Skeletal muscle satellite cell (primary cell): Measurements from ENCODE around the gene ZNF764.

Source experiments
- H3K27me3 ChIP-seq: 2 replicates; pipeline ENCODE4 v1.7.0; 2013; ENCODE audit warnings: low read length; ENCODE audit not compliant: control insufficient read depth, insufficient read depth
- H3K36me3 ChIP-seq: 2 replicates; pipeline ENCODE4 v1.7.0; 2013; ENCODE audit warnings: mild to moderate bottlenecking, control low read depth, low read length; ENCODE audit not compliant: insufficient read depth
- H3K4me1 ChIP-seq: 2 replicates; pipeline ENCODE4 v1.7.0; 2013; ENCODE audit warnings: low read length; ENCODE audit not compliant: control insufficient read depth, insufficient read depth
- H3K4me2 ChIP-seq: 2 replicates; pipeline ENCODE4 v1.7.0; 2013; ENCODE audit warnings: mild to moderate bottlenecking, low read length
- H3K4me3 ChIP-seq: 2 replicates; pipeline ENCODE4 v1.7.0; 2013; ENCODE audit warnings: low read length
- H3K9ac ChIP-seq: 2 replicates; pipeline ENCODE4 v1.7.0; 2013; ENCODE audit warnings: mild to moderate bottlenecking, low read depth, low read length, moderate library complexity
- H3K9me3 ChIP-seq: replicated peaks from 2 replicates; pipeline ENCODE4 v1.7.0; 2013; ENCODE audit warnings: mild to moderate bottlenecking, control low read depth, low read length

The ZNF764 gene

DNA sequence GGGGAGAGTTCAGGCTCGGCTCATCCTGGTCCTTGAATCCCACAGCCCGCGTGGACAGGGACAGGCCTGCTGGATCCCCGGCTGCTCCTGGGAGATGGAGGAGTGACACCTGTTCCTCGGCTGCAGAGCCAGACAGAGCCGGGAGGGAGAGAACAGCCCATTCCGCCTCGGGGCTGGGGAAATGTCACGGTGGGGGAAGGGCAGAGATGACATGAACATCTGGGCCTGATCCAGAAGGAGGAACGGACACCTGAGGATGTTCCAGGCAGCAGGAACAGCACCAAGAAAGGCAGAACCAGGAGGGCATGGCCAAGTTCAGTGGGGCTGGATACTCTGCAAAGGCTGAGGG is 2.1 kb downstream of the ZNF764 start:
- Histone ChIP-seq H3K4me3 (no peak overlapping the region), H3K9ac (no peak overlapping the region), H3K4me1 (peaks cover 12% of the 10 kb centered on the region)

DNA sequence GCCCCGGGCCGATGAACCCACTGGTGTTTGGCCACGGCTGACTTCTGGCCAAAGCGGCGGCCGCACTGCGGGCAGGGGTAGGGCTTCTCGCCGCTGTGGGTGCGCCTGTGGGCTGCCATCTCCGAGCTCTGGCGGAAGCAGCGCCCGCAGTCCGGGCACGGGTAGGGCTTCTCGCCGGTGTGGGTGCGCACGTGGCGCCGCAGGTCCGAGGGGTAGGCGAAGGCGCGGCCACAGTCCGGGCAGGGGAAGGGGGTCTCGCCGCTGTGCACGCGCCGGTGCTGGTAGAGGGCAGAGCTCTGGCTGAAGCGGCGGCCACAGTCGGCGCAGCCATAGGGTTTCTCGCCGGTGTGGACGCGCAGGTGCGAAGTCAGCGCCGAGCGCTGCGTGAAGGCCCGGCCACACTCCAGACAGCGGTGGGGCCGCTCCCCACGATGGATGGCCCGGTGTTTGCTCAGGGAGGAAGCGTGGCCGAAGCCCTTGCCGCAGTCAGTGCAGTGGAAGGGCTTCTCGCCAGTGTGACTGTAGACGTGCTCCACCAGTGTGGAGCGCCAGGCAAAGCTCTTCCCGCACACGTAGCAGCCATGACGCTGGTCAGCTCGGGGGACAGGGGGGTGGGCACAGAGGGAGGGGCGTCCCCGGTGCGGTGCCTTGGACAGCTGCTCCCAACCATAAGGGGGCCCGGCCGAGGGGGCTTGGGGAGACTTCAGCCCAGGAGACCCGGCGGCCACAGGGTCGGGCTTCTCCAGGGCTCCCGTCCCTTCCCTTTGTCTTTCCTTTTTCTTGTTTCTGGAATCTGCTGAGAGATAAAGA is 2.7 kb downstream of the ZNF764 start:
- Histone ChIP-seq H3K4me1 (peaks cover 12% of the 10 kb centered on the region), H3K4me3 (no peak overlapping the region)

More for the DNA sequence above, 2.1 kb downstream of the ZNF764 start:
- Histone ChIP-seq H3K4me2 (peak overlapping the region; percentile 20), H3K27me3 (no peaks in the 10 kb centered on the region), H3K9me3 (no peaks in the 10 kb centered on the region), H3K36me3 (peaks cover 30% of the 10 kb centered on the region)

DNA sequence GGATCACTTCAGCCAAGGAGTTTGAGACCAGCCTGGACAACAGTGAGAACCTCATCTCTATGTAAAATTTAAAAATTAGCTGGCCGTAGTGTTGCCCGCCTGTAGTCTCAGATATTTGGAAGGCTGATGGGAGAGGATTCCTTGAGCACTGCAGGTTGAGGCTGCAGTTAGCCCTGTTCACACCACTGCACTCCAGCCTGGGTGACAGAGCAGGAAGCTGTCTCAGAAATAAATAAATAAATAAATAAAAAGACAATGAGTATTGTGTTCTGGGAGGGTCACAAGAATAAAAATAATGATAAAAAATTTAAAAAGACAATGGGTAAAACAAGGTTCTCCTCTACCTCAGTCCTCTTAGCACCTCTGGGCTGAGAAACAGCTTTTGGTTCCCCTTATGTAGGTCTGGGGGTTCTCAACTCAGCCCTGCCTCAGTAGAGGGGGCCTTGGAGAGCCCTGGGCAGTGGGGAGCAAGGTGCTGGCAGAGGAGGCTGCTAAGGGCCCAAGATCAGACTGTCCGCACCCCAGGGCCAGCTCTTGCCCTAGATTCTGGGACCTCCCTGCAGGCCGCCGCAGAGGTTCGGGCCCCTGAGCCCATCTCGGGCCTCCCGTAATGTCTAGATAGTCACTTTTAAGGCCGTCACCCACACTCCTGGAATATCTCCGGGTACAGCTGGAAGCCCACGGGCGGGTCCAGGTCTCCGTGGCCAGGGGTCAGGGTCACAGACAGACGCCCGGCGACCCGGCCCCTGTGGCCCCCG is 3.4 kb downstream of the ZNF764 start:
- H3K9me3 ChIP-seq: no peaks in the 10 kb centered on the region
- peaks cover 12% of the 10 kb centered on the region for H3K4me1 ChIP-seq
- H3K36me3 ChIP-seq: peaks cover 30% of the 10 kb centered on the region
- H3K27me3 ChIP-seq: no peaks in the 10 kb centered on the region
- no peak overlapping the region for H3K4me3 ChIP-seq
- no peak overlapping the region for H3K4me2 ChIP-seq
- no peak overlapping the region for H3K9ac ChIP-seq

More for the DNA sequence above, 2.7 kb downstream of the ZNF764 start:
- Histone ChIP-seq H3K4me2 (no peak overlapping the region), H3K9ac (no peak overlapping the region), H3K36me3 (peaks cover 30% of the 10 kb centered on the region), H3K9me3 (no peaks in the 10 kb centered on the region), H3K27me3 (no peaks in the 10 kb centered on the region)

DNA sequence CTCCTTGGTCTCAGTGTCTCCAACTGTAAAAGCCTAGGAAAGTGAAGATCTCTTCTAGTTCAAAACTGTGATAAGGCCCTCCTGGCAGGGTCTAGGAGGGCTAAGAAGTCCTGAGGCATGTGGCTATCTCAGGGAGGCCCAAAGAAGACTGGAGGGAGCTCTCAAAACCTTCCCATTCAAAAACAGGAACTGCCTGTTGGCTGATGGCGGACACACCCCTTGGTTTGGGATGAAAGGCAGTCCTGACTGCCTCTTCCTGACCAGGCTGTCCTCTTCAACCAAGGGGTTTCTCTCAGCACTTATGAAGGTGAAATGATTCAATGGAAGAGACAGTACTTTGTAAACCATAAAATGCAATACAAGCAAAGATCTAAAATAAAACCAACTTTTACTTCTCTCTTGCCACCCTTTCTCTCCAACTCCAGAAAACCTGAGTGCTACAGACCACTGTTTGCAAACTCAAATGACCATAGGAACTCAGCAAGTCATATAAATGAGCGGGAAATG is 4.7 kb downstream of the ZNF764 start:
- peaks cover 30% of the 10 kb centered on the region for H3K36me3 ChIP-seq
- no peak overlapping the region for H3K9ac ChIP-seq
- H3K9me3 ChIP-seq: no peaks in the 10 kb centered on the region
- no peak overlapping the region for H3K4me2 ChIP-seq
- no peaks in the 10 kb centered on the region for H3K27me3 ChIP-seq
- no peak overlapping the region for H3K4me3 ChIP-seq
- H3K4me1 ChIP-seq: peaks cover 13% of the 10 kb centered on the region

DNA sequence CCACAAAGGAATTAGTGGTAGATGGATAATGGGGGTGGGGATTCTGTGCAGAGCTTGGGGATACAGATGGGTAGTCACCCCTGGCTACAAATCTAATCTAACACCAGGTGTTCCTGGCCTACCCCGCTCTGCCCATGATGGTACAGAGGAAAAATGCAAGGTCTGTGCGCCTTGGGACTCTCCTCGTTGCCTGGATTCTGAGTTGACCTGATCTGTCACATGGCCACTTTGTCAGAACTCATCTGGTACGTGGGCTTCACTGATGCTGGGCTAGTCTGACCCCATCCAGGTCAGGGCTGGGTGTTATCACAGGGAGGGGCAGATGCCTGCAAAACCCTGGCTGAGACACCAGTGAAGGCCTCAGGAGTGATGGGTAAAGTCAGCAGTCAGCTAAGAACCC is 5.2 kb downstream of the ZNF764 start:
- Histone ChIP-seq H3K4me1 (peaks cover 13% of the 10 kb centered on the region), H3K36me3 (peaks cover 30% of the 10 kb centered on the region), H3K4me2 (no peak overlapping the region), H3K9ac (no peak overlapping the region), H3K9me3 (no peaks in the 10 kb centered on the region), H3K4me3 (no peak overlapping the region), H3K27me3 (no peaks in the 10 kb centered on the region)

DNA sequence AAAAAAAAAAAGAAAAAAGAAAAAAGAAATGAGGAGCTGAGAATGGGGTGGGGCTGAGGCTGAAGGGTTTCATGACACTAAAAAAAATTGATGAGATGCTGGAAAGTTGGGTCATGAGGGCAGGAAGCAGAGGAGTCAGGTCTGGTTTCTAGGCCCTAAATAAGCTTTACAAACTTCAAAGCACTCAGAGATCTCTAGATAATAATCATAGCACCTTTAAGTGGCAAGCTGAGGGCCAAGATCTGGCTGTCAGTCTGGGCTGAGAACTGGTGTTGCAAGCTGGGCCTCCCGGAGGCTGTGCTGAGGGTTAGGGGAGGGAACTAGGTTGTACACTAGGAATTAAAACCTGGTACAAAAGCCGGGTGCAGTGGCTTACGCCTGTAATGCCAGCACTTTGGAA is 6.4 kb downstream of the ZNF764 start:
- peaks cover 30% of the 10 kb centered on the region for H3K36me3 ChIP-seq
- no peak overlapping the region for H3K4me2 ChIP-seq
- no peak overlapping the region for H3K9ac ChIP-seq
- H3K4me3 ChIP-seq: no peak overlapping the region
- peaks cover 6% of the 10 kb centered on the region for H3K4me1 ChIP-seq
- H3K9me3 ChIP-seq: no peaks in the 10 kb centered on the region
- no peaks in the 10 kb centered on the region for H3K27me3 ChIP-seq

DNA sequence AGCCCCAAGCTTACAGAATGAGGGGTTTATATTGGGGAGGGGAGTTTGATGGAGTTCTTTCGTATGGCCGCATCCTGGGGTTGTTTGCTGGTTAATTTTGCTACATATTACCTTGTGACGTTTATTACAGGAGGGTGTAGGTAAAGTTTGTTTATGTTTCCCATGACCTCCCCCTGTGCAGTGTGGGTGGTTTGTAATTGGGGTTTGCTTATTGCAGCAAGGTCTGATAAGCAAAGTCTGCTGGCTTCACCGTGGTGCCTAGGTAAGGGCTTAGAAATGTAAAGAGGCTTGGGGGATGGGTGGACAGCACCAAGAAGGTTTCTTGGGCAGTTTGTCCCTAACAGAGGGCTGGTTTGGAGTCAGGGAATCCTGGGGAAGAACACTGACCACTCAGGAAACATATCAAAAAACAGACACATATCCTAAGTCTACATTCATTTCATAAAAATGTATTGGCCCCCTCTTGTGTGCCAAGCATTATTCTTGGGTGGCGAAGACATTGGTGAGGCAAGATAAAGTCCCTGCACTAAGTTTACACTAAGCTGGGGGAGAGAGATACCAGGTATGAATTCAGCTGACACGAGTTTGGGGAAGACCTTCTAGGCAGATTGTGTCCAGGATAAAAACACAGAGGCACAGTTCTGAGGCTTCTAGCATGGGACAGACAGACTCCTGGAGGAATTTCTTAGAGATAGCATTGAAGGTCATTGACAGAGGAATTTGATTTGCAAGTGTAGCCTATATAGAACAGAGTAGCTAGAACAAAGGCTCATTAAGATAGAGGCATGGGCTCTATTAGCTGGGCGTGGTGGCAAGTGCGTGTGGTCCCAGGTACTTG is 9.5 kb downstream of the ZNF764 start:
- H3K36me3 ChIP-seq: peaks cover 8% of the 10 kb centered on the region
- peaks cover 3% of the 10 kb centered on the region for H3K4me1 ChIP-seq
- H3K9ac ChIP-seq: no peak overlapping the region
- H3K9me3 ChIP-seq: no peaks in the 10 kb centered on the region
- H3K4me3 ChIP-seq: no peak overlapping the region
- H3K4me2 ChIP-seq: no peak overlapping the region
- H3K27me3 ChIP-seq: peaks cover 9% of the 10 kb centered on the region

DNA sequence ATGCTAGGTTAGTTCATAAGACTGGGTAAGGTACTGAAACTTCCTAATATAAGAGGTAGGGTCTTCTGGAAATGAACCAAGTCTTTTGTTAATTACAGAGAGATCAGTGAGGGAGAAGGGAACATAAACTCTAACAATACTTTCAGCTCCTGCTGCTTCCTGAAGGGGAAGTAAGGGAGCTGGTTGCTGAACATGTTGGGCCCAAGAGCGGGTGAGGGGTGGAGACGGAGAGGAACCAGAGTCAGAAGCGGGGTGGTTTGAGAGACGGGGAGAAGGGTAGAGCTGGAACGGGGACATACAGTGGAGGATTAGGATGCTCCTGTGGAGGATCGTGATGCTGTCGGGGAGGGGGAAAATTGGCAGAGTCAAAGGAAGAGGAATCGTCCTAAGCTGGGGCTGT is 12.1 kb downstream of the ZNF764 start:
- Histone ChIP-seq H3K27me3 (peaks cover 9% of the 10 kb centered on the region), H3K9me3 (no peaks in the 10 kb centered on the region), H3K4me1 (peaks cover 3% of the 10 kb centered on the region), H3K9ac (no peak overlapping the region), H3K36me3 (no peaks in the 10 kb centered on the region), H3K4me3 (no peak overlapping the region), H3K4me2 (no peak overlapping the region)

DNA sequence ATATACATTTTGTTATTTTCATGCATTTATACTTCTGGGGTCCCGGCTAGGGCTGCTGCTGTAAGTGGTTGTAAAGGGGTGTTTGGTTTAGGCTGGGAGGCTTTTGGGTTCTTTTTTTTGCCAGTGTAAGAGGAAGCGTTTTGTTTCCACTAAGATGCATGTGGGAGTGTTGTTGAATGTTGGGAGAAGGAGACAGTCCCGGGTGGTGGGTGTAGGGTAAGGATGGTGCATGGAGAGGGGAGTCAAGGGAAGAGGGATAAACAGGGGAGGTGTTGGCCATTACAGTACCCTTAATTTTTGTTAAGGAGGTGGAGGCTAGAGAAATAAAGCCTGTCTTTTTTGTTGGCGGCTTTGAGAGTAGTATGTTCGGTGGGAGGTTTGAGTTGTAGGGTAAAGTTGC is 15.1 kb downstream of the ZNF764 start:
- H3K9ac ChIP-seq: no peak overlapping the region
- H3K4me3 ChIP-seq: no peak overlapping the region
- H3K4me2 ChIP-seq: no peak overlapping the region
- H3K27me3 ChIP-seq: peaks cover 9% of the 10 kb centered on the region
- H3K9me3 ChIP-seq: no peaks in the 10 kb centered on the region
- no peaks in the 10 kb centered on the region for H3K36me3 ChIP-seq
- H3K4me1 ChIP-seq: no peaks in the 10 kb centered on the region

DNA sequence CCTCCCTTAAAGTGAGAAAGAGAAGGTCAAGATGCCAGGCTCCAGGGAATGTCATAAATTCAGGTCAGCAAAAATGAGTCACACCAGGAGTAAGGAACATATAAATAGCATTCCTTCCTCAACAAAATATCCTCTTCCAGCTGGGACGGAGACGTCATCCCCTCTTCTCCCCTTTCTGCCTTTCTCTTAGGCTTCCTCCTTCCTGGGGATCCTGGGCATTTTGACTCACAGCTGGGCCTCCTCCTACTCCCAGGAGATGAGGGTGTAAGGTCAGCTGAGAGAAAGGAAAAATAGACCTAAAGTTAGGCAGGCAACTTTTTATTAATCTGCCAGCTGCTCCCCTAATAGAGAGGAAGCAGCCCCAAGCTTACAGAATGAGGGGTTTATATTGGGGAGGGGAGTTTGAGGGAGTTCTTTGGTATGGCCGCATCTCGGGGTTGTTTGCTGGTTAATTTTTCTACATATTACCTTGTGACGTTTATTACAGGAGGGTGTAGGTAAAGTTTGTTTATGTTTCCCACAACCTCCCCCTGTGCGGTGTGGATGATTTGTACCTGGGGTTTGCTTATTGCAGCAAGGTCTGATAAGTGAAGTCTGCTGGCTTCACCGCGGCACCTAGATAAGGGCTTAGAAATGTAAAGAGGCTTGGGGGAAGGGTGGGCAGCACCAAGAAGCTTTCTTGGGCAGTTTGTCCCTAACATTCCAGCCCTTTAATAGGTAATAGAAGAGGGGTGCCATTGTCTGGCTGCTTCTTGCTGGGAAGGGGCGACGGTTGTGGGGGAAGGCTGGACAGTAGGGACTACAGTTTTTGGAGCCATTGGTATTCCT is 16.5 kb downstream of the ZNF764 start:
- H3K4me3 ChIP-seq: no peak overlapping the region
- H3K9me3 ChIP-seq: no peaks in the 10 kb centered on the region
- H3K9ac ChIP-seq: no peak overlapping the region
- H3K27me3 ChIP-seq: peaks cover 9% of the 10 kb centered on the region
- no peak overlapping the region for H3K4me2 ChIP-seq
- no peaks in the 10 kb centered on the region for H3K36me3 ChIP-seq
- no peaks in the 10 kb centered on the region for H3K4me1 ChIP-seq
